ENCODE results near the gene UBE2O.

- TF ChIP-seq CTCF (IDR thresholded peaks at IDR 0.05) (no peak), SMAD4 (CRISPR knock-in tag; IDR thresholded peaks at IDR 0.05) (no peak), TEAD4 (CRISPR knock-in tag; IDR thresholded peaks at IDR 0.05) (no peak), E2F5 (CRISPR knock-in tag; IDR thresholded peaks at IDR 0.05) (no peak), AFF4 (CRISPR knock-in tag; IDR thresholded peaks at IDR 0.05; ENCODE audit: borderline replicate concordance) (no peak), ZNF232 (CRISPR knock-in tag; IDR thresholded peaks at IDR 0.05) (no peak), MLX (CRISPR knock-in tag; IDR thresholded peaks at IDR 0.05) (no peak), MYBL2 (CRISPR knock-in tag; IDR thresholded peaks at IDR 0.05) (no peak), ZNF138 (CRISPR knock-in tag; conservative IDR thresholded peaks at IDR 0.05) (no peak), E2F1 (CRISPR knock-in tag; IDR thresholded peaks at IDR 0.05) (no peak)
These were observed 34.7 kb upstream of the UBE2O start for GRCh38 chr17:76487451-76488192.
